GM12878 (cell line): Measurements from ENCODE around the gene APCDD1L.

Source experiments
- ATF7 ChIP-seq: fragments of 450-650 bp; IDR thresholded peaks from 2 replicates; pipeline ENCODE4 v1.6.1; 2016; ENCODE audit warnings: low read depth, mild to moderate bottlenecking
- BCL11A ChIP-seq: IDR thresholded peaks from 2 replicates; pipeline ENCODE4 v1.6.1; 2011; ENCODE audit warnings: low read depth, low read length
- CBFB ChIP-seq: IDR thresholded peaks from 2 replicates; pipeline ENCODE4 v1.6.1; 2016; ENCODE audit warnings: antibody characterized with exemption, low read depth
- JUND ChIP-seq: IDR thresholded peaks from 2 replicates; pipeline ENCODE4 v1.6.1; 2012; ENCODE audit warnings: low read depth, mild to moderate bottlenecking, low read length, improper control_type of control experiment, moderate library complexity
- MXI1 ChIP-seq: fragments of 150-350 bp; IDR thresholded peaks from 2 replicates; pipeline ENCODE4 v1.6.1; 2011; ENCODE audit warnings: low read depth, mild to moderate bottlenecking, inconsistent platforms, low read length, improper control_type of control experiment
- MYC ChIP-seq: IDR thresholded peaks from 2 replicates; pipeline ENCODE4 v1.6.1; 2011; ENCODE audit warnings: mild to moderate bottlenecking, low read length, moderate library complexity, inconsistent platforms; ENCODE audit not compliant: insufficient read depth, insufficient replicate concordance, insufficient read length, severe bottlenecking
- POLR2A ChIP-seq: IDR thresholded peaks from 2 replicates; pipeline ENCODE4 v1.6.1; 2011; ENCODE audit warnings: low read depth, mild to moderate bottlenecking, low read length
- RFX5 ChIP-seq: IDR thresholded peaks from 2 replicates; pipeline ENCODE4 v1.6.1; 2011; ENCODE audit warnings: low read depth, low read length, improper control_type of control experiment
- TF ChIP-seq, protein P1 (sequence below): fragments of 450-650 bp; IDR thresholded peaks from 2 replicates; pipeline ENCODE4 v1.6.1; 2017; ENCODE audit warnings: low read depth, mild to moderate bottlenecking, moderate library complexity
- TF ChIP-seq, protein P2 (sequence below): IDR thresholded peaks from 2 replicates; pipeline ENCODE4 v1.6.1; 2012; ENCODE audit warnings: low read depth, low read length, improper control_type of control experiment
- TF ChIP-seq, protein P3 (sequence below), 3 experiments: IDR thresholded peaks in 2 of 3; conservative IDR thresholded peaks in 1 of 3; 2 replicates each; pipeline ENCODE4 v1.5.1; 2011; ENCODE audit warnings: low read depth in 3 of 3, low read length in 3 of 3, mild to moderate bottlenecking in 3 of 3, control low read depth in 2 of 3, moderate library complexity in 2 of 3, inconsistent platforms in 1 of 3, mixed read lengths in 1 of 3; ENCODE audit not compliant: control insufficient read depth in 2 of 3, insufficient read depth in 1 of 3; ENCODE audit errors: extremely low read depth in 1 of 3

DNA sequence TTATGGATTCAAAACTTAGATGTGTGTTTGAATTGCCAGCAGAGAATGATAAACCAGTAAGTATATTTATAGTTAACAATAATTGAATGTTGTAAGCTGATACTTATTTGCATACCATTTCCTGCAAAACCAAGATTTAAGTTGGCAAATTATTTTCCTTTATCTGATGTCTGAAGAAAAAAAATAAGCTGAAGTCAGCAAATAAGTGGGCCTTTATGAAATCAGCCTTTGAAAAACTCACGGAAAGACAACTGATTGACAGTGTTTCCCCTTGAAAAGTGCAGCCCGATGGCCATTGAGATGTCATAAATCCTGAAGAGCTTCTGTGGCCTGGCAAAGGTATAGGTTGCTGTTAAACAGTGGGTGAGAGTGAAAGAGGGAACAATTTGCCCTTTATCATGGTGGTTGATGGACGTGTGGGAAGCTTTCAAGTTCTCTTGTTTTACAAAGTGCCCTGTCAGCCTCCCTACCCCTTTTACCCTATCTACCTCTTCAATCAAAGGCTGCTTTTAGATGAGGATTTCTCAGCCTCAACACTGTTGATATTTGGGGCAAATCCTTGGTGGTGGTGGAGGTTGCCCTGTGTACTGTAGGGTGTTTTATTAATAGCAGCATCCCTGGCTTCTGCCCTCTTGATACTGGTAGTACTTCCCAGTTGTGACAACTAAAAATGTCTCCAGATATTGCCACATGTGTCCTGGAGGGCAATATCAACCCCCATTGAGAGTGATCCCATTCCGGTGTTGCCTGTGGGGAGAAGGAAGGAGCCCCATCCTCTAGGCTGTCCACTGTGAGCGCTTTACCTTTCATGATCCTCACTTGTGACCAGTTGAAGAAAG lies 76.0 kb downstream of the APCDD1L start:
- TF ChIP-seq BCL11A, result no peak
- no peak for TF ChIP-seq POLR2A
- TF ChIP-seq, protein P1, sequence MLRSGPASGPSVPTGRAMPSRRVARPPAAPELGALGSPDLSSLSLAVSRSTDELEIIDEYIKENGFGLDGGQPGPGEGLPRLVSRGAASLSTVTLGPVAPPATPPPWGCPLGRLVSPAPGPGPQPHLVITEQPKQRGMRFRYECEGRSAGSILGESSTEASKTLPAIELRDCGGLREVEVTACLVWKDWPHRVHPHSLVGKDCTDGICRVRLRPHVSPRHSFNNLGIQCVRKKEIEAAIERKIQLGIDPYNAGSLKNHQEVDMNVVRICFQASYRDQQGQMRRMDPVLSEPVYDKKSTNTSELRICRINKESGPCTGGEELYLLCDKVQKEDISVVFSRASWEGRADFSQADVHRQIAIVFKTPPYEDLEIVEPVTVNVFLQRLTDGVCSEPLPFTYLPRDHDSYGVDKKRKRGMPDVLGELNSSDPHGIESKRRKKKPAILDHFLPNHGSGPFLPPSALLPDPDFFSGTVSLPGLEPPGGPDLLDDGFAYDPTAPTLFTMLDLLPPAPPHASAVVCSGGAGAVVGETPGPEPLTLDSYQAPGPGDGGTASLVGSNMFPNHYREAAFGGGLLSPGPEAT, result no peak
- TF ChIP-seq JUND, result no peak
- TF ChIP-seq, protein P2, sequence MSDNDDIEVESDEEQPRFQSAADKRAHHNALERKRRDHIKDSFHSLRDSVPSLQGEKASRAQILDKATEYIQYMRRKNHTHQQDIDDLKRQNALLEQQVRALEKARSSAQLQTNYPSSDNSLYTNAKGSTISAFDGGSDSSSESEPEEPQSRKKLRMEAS, result no peak
- no peak for TF ChIP-seq ATF7
- no peak for TF ChIP-seq RFX5
- no peak for TF ChIP-seq MXI1
- TF ChIP-seq, protein P3, sequence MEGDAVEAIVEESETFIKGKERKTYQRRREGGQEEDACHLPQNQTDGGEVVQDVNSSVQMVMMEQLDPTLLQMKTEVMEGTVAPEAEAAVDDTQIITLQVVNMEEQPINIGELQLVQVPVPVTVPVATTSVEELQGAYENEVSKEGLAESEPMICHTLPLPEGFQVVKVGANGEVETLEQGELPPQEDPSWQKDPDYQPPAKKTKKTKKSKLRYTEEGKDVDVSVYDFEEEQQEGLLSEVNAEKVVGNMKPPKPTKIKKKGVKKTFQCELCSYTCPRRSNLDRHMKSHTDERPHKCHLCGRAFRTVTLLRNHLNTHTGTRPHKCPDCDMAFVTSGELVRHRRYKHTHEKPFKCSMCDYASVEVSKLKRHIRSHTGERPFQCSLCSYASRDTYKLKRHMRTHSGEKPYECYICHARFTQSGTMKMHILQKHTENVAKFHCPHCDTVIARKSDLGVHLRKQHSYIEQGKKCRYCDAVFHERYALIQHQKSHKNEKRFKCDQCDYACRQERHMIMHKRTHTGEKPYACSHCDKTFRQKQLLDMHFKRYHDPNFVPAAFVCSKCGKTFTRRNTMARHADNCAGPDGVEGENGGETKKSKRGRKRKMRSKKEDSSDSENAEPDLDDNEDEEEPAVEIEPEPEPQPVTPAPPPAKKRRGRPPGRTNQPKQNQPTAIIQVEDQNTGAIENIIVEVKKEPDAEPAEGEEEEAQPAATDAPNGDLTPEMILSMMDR (IDR thresholded peaks at IDR 0.05 in 2 of 3, conservative IDR thresholded peaks at IDR 0.05 in 1 of 3; ENCODE audit: control insufficient read depth in 2 of 3, extremely low read depth in 1 of 3, insufficient read depth in 1 of 3, low read depth in 3 of 3, low read length in 3 of 3), result no peak
- no peak for TF ChIP-seq CBFB
- no peak for TF ChIP-seq MYC
